GM18867 (cell line): Measurements from ENCODE around the gene CAPNS2.

ENCODE experiments used
- ATAC-seq: cut with Tn5 transposase; IDR thresholded peaks from one replicate; pipeline ENCODE4 v1.9.1; 2021; ENCODE audit warnings: mild to moderate bottlenecking, moderate library complexity; ENCODE audit not compliant: unreplicated experiment

Gene CAPNS2

GRCh38 chr16:55566432-55567175 lies at the start of gene CAPNS2:
Gene CAPNS2 (plus strand): TSS chr16:55566684. CDS start chr16:55566757, 73 bp downstream.
- ATAC-seq: no peak

GRCh38 chr16:55521792-55522191 lies 44.7 kb upstream of the CAPNS2 start:
- ATAC-seq: no peak

GRCh38 chr16:55526441-55526840 lies 40.0 kb upstream of the CAPNS2 start:
- no peak for ATAC-seq

DNA sequence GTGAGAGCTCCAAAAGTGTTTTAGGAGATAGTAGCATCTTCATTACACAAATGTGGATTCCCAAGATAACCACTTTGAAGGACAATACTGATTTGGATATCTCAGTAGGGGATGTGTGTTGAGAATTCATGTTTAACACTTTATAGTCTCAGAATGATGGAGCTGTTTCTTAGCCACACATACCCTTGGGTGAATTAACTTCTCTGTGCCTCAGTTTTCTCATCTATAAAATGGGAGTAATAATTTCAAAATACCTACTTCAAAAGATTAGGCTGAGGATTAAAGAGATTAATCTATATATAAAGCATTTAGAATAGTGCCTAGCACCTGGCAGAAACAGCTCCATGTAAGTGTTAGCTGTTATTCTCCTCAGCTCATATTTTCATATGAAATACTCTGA lies 38.6 kb upstream of the CAPNS2 start:
- no peak for ATAC-seq

- no peak for ATAC-seq
Measured at GRCh38 chr16:55529018-55529417, 37.5 kb upstream of the CAPNS2 start.

GRCh38 chr16:55530316-55530856 lies 36.1 kb upstream of the CAPNS2 start:
- ATAC-seq: no peak

- ATAC-seq: no peak
Measured at GRCh38 chr16:55532227-55532626, 34.3 kb upstream of the CAPNS2 start.

- ATAC-seq: no peak
Measured at GRCh38 chr16:55534756-55535155, 31.7 kb upstream of the CAPNS2 start.

DNA sequence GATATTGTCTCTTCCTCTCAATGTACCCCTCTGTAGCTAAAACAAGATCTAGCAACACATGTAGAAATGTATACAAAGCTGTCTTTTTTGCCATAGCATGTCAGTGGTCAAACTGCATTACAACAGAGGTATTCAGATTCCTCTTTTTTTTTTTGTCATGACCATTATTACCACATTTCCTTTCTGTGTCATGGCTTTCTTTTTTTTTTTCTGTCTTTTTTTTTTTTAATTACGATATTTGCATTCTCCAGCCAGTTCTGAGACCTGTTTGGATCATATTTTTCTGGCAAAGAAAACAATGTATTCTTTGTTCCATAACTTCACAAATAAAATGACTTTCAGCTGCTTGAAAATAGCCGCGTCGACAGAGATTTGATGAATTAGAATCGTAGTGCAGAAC lies 27.4 kb upstream of the CAPNS2 start:
- no peak for ATAC-seq

GRCh38 chr16:55539488-55539887 lies 27.0 kb upstream of the CAPNS2 start:
- ATAC-seq: no peak

DNA sequence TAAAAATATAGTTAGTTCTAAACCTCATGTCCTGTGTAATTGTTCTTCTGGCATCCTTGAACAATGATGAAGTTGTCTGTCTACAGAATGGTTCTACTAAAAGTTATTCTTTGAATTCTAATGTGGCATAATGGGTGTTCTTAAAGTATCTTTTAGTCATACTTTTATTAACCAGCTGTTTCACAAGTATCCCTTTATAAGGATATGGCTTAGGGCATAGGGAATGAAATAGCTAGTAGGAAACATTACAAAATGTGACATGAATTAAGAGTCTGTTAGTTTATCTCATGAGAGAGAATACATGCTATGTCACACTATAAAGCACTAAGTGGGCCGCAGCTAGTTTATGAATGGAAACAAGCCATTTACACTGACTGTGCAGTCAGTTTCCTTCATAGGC lies 26.3 kb upstream of the CAPNS2 start:
- ATAC-seq: no peak

GRCh38 chr16:55542459-55543082 lies 23.9 kb upstream of the CAPNS2 start:
- no peak for ATAC-seq

DNA sequence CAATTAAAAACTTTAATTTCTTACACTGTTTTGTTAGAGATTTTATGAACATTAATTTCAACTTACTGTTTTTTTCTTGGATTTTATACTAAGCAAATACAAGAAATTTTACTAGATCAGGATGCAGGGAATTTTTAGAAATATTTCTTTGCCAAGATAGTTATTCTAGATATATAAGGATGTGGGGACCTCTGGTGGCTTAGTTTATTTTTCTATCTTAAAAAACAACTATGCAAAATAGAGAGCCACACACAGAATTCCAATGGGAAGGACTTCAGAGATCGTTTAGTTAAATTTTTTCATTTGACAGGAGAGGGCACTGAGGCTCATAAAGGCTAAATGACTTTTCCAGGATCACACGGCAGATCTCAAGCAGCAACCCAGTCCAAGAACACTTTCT lies 23.0 kb upstream of the CAPNS2 start:
- ATAC-seq: no peak

- no peak for ATAC-seq
Measured at GRCh38 chr16:55552621-55553020, 13.9 kb upstream of the CAPNS2 start.

- ATAC-seq: no peak
Measured at GRCh38 chr16:55555436-55555835, 11.0 kb upstream of the CAPNS2 start.

GRCh38 chr16:55557186-55557585 lies 9.3 kb upstream of the CAPNS2 start:
- no peak for ATAC-seq

DNA sequence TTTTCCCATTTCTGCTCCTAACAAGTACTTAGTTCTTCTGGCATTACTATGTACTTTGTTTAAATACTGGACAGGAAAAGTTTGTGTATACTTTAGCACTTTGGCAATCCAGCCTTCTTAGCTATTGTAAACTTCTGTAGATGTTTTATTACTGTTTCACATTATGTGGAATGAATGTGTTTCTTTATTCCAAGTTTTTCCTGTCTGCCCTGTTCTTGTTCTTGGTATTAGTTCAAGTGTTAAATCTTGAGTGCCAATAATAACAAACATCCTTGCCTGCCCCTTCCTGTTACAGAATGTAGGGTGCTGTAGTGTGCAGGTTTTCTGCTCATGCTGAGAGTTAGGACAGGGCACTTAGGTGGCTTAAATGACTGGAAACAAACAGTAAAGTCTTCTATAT lies 7.3 kb upstream of the CAPNS2 start:
- ATAC-seq: no peak

DNA sequence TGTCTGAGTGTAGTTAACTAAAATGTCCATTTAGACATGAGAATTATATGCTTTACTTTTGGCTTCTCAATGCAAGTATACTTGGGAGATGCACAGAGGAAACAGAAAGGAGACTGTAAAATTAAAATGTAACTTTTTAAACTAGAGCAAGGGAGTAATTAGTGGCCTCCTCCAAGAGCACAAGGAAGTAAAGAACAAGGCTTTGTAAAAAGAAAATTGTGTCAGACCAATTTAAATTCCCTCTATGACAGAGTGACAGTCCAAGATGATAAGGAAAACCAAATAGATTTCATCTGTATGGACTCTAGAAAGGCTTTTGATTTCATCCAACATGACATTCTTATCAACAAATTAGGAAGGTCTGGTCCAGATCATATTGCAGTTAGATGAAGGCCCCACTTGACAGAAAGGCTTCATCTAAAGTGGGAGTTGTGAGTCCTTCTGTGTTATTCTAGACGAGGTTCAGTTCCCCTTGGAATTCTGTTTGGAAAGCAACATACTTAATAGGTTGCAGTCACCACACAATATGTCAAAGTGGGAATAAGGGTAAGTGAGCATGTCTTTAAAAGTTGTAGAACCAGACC lies 6.5 kb upstream of the CAPNS2 start:
- ATAC-seq: no peak

DNA sequence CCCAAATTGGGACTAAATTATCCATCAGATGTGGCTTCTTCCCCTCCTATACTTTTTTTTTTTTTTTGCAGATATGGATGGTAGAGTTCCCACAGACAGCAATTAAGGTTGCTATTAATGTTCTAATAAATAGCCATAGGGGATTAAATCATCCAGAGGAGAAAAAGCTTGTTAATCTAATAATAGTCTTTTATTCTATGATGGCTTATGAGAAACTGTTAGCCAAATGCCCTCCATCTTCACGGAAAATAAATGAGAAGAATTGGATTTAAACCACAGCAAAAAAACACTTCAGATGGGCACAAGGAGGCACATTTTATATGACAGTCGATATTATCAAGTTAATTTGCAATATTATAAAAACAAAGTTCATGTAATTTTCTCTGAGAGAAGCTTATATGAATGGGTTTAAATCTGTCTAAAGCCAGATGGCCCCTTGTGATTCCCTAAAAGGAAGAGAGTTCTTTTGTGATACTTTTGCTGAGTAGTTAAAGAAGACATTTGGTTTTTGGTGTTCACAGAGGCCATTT lies 5.1 kb upstream of the CAPNS2 start:
- ATAC-seq: no peak

DNA sequence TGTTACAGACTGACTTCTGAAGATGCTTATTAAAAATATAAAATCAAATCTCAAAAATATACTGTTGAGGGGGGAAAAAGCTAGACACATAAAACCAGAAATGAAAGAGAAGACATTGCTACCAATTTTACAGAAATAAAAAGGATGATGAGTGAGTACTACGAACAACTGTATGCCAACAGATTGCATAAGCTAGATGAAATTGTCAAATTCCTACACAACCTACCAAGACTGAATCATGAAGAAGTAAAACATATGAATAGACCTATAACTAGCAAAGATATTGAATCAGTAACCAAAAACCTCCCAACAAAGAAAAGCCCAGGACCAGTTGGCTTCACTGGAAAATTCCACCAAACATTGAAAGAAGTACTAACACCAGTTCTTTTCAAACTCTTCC lies 3.5 kb upstream of the CAPNS2 start:
- no peak for ATAC-seq

GRCh38 chr16:55563797-55564196 lies 2.7 kb upstream of the CAPNS2 start:
- no peak for ATAC-seq

DNA sequence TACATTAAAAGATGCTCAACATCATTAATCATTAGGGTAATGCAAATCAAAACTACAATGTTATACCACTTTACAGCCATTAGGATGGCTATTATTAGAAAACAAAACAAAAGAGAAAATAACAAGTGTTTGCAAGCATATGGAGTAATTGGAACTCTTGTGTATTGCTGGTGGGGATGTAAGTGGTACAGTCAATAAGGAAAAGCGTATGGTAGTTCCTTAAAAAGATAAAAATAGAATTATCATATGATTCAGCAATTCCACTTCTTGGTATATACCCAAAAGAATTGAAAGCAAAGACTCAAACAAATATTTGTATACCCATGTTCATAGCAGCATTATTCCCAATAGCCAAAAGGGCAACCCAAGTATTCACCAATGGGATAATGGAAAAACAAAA lies 1.4 kb upstream of the CAPNS2 start:
- ATAC-seq: no peak
